Endometrial microvascular endothelial cells (primary cell): ENCODE results near the gene SYT11. TPM values are rescaled to one million over a fixed set of nuclear protein-coding genes. Genes with fewer than 3 reads are reported as not detected.
"Not testable (repeated sequence)": the region's sequence is repeated elsewhere in the genome, so short reads cannot be mapped to it uniquely, and the experiment has no call there.

Experiments used
- in situ Hi-C: cut with HindIII; loops from 2 replicates; pipeline ENCODE4 v1.10.0; 2017; ENCODE audit warnings: low sequenced_read_pairs, low pct_unique_long_range_greater_than_20kb; ENCODE audit errors: inconsistent ontology term
- total RNA-seq: library from RNA; depleted of rRNA; stranded (reverse); fragments of >200 nt; gene quantifications from one replicate; pipeline ENCODE4 v1.2.3, GENCODE V29; 2015; ENCODE audit errors: inconsistent ontology term

SYT11 gene, protein sequence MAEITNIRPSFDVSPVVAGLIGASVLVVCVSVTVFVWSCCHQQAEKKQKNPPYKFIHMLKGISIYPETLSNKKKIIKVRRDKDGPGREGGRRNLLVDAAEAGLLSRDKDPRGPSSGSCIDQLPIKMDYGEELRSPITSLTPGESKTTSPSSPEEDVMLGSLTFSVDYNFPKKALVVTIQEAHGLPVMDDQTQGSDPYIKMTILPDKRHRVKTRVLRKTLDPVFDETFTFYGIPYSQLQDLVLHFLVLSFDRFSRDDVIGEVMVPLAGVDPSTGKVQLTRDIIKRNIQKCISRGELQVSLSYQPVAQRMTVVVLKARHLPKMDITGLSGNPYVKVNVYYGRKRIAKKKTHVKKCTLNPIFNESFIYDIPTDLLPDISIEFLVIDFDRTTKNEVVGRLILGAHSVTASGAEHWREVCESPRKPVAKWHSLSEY
- 29.7 TPM for total RNA-seq

DNA sequence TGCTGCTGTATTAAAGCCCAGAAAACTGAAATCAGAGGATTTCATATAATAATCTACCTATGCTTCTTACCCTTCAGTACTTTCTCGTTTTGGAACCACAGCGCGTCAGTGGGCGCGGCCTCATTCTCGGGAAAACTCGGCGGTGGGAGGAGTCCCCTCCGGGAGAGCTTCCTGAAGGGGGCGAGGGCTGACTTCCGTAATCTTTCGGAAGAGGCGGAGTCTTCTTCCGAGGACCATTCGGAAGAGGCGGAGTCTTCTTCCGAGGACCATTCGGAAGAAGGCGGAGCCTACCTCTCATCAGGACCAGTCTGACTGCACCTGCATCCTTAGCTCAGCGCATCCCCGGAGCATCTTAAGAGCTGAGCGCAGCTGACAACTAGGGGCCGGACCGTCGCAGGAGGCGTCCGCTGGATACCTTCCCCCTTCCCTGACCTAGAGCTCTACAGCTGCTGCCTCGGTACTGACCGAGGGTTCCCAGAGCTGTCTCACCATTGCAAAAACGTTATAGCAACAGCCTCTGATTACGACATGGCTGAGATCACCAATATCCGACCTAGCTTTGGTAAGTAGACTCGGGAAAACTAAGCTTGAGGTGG is at the start of gene SYT11:
TSS of gene SYT11 (plus strand) at position 334 of the 596 bp plus-strand sequence. CDS start at position 529, 195 bp downstream.
- in situ Hi-C loops: no loop called here

DNA sequence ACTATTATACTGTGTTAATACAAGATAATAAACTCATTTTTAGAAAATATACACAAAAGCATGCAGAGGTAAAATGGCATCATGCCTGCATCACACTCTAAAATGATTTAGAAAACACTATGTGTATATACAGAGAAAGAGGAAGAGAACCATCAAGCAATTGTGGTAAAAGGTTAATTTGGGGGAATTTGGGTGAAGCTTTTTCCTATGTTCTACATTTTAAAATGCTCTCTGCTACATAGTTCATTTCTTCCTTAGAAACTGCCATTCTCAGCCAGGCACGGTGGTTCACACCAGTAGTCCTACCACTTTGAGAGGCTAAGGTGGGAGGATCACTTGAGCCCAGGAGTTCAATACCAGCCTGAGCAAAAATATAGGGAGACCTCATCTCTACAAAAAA is 46.5 kb upstream of the SYT11 start:
- in situ Hi-C loops: no loop called here

DNA sequence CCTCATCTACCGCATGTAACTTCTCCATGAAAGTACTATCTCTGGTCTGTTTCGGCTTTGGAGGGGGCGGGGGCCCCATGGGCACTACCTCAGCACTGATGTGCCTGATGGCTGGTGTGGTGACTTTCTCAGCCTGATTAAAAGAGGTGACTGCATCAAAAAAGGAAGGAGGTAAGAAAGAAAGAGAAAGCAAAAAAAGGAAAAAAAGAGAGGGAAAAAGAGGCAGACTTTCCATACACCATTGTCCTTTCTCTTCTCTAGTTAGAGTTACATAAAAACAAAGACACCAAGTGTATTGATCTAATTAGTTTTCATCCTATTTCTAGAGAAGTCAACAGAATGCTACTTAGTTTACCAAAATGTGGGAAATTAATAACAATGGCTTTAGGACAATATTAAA is 45.7 kb upstream of the SYT11 start:
- in situ Hi-C loops: no loop called here

DNA sequence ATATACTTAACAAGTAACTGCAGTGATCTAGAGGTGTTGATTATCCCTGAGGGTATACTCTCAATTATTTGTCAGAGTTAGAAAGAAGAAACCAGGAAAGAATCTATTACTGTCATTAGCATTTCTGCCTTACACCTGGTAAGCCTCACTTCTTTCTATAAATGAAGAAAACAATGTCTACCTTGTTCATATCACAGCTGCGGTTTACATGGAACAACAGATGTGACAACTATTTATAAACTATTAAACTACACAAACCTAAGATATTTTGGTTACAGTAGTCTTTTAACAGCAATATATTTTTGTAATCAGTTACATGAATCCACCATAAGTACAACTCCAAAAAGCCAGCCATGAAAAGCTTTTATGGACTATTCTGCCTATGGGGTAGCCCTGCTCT is 43.0 kb upstream of the SYT11 start:
- in situ Hi-C loops: no loop called here

DNA sequence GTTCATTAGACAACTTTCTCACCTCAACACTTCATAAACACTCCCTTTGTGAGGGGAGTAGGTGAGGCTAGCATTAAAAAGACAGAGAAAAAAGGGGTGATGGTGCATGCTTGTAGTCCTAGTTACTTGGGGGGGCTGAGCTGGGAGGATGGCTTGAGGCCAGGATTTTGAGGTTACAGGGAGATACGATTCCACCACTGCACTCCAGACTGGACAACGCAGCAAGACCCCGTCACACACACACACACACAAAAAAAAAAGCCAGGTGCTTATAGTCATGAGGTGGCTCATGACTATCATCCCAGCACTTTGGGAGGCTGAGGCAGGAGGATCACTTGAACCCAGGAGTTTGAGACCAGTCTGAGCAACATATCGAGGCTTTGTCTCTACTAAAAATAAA is 31.9 kb upstream of the SYT11 start:
- in situ Hi-C loops: no loop called here

DNA sequence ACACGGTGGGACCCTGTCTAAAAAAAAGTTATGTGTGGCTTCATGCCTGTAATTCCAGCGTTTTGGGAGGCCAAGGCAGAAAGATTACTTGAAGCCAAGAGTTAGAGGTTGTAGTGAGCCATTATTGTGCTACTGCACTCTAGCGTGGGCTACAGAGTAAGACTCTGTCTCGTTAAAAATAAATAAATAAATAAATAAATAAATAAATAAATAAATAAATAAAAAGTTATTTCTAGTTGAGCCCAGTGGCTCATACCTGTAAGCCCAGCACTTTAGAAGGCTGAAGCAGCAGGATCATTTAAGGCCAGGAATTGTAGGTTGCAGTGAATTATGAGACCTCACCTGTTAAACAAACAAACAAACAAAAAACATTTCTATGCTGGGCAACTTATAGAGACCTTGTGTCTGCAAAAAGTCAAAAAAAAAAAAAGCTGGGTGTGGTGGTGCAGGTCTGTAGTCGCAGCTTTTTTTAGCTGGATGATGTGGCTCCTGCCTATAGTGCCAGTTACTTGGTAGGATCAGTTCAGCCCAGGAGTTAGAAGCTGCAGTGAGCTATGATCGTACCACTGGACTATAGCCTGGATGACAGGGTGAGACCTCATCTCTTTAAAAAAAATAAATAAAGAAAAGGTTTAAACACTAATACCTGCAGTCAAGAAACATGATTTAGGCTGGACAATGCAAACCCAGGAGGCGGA is 27.9 kb upstream of the SYT11 start:
- in situ Hi-C loops: no loop called here

DNA sequence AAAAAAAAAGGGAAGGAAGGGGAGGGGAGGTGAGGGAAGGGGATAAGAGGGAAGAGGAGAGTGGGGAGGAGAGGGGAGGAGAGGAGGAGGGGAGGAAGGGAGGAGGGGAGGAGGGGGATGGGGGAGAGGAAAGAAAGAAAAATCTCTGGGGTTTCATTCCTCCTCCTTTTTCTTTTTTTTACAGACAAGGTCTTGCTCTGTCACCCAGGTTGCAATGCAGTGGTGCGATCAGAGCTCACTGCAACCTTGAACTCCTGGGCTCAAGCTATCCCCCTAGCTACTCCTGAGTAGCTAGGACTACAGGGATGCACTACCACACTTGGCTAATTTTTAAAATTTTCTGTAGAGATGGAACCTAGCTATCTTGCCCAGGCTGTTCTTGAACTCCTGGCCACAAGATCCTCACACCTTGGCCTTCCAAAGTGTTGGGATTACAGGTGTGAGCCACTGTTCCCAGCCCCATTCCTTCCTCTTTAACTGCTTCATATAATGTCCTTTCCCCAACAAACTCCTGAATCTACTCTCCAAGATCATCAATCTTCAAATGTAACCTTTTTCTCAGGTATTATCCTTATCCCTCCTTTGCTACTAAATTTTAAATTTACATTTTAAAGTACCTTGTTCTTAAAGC is 25.6 kb upstream of the SYT11 start:
- in situ Hi-C loops: no loop called here

DNA sequence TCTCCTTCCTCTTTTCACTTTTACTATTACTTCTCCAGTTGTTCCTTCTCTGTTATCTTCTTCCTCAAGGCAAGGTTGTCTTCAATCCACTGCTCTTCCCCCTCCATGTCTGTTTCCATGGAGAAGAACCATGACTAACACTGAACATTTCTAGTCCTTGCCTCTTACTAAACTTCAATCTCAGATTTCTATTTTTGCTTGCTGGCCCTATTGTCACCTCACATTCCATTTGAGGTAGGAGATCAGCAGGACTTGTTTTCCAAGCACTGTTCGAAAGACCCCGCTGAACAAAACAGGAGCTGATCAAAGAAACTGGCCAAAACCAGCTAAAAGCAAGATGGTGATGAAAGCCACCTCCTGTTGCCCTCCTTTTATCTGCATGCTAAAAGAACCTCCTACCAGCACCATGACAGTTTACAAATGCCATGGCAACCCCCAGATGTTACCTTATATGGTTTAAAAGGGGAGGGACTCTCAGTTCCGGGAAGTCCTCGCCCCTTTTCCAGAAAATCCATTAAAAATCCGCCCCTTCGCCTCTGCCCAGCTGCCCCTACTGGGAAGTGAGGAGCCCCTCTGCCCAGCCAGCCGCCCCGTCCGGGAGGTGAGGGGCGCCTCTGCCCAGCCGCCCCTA is 25.0 kb upstream of the SYT11 start:
- in situ Hi-C loops: no loop called here

DNA sequence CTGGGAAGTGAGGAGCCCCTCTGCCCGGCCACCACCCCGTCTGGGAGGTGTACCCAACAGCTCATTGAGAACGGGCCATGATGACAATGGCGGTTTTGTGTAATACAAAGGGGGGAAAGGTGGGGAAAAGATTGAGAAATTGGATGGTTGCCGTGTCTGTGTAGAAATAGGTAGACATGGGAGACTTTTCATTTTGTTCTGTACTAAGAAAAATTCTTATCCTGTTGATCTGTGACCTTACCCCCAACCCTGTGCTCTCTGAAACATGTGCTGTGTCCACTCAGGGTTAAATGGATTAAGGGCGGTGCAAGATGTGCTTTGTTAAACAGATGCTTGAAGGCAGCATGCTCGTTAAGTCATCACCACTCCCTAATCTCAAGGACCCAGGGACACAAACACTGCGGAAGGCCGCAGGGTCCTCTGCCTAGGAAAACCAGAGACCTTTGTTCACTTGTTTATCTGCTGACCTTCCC is 24.4 kb upstream of the SYT11 start:
- in situ Hi-C loops: not testable (repeated sequence)

DNA sequence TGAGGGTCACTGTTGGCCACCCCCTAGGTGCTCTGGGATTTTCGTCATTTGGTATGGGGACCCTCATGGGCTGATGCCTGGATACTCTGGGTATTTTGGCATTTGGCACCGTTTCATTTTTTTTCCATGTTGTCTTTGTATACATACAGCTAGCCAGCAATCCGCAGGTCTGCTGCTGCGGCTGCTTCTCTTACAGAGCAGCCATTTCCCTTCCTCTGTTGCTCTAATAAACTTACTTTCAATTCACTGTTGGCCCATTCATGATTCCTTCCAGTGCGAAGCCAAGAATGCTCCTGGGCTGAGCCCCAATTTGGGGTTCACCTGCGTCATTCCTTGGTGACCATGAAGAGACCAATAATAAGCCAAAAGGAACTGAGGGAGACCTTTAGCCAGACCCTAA is 23.8 kb upstream of the SYT11 start:
- in situ Hi-C loops: no loop called here

DNA sequence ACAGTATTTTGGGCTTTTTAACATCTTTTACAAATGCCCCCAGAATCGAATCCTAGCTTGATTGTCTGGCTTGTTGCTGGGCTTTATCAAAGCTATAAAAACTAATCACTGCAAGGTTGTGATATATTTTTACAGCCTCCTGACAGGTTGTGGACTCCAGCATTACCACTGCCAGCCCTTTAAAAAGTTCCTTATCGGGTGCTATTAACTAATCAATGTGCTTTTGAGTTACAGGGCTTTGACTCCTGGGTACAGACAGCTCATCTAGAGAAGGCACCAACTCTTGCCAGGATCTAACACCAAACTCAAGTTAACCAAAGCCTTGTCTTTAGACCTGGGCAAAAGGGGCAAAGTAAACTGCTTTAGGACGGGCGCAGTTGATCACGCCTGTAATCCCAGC is 19.0 kb upstream of the SYT11 start:
- in situ Hi-C loops: no loop called here

DNA sequence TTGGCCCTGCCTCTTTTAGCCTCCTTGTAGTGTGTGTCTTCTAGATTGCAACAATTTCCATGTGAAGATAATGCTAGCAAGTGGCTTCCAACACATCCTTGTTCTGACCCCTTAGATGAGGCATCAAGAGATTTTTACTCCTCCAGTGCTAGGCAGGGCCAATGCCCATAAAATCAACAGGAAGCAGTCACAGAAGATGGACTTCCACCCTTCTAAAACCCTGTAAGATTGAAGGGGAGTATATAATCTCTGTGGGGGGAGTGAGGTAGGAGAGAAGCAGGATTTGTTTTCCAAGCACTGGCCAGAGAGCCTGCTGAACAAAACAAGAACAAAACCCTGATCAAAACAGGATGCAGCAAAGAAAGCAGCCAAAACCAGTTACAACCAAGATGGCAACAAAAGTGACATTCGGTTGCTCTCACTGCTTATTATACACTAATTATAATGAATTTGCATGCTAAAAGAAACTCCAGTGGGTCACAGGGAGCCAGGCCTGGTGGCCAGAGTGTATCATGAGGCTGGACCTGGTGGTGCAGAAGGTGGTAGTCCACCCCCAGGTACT is 14.4 kb upstream of the SYT11 start:
- in situ Hi-C loops: no loop called here

DNA sequence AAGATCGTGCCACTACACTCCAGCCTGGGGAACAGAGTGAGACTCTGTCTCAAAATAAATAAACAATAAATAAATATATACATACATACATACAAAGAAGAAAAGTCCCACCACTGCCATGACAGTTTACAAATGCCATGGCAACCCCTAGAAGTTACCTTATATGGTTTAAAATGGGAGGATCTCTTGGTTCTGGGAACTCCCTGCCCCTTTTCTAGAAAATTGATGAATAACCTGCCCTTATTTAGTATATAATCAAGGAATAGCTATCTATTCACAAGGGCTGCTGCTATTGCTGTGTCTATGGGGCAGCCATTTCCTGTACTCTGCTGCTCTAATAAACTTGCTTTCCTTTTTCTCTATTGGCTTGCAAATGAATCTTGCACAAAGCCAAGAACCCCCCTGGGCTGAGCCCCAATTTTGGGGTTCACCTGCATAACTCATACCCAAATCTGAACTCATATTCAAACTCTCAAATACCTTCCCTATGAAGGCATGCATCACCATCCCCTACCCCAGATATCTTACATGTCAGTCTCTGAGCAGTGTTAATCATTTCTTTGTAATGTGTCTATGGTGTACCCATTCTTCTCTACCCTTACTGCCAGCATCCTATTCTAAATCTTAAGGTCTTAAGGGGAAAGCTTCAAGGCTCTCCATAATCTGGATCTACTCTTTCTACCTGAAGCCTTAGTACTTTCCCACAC is 11.4 kb upstream of the SYT11 start:
- in situ Hi-C loops: no loop called here

DNA sequence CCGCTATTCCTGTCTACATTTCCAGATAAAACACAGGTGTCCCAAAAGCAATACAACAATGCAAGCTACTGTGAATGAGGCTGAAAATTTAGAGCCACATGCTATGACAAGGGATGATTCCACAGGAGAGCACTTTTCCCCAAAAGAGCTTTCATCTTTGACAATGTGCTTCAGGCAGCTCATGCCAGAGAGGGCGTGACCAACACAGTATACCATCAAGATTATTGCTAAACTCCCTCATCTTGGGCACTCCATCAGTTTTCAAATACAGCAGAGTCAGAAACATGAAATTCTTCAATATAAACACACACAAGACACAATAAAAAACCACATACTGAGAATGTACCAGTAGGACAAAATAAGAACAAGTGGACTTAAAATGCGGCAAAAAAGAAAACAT is 9.0 kb upstream of the SYT11 start:
- in situ Hi-C loops: no loop called here

DNA sequence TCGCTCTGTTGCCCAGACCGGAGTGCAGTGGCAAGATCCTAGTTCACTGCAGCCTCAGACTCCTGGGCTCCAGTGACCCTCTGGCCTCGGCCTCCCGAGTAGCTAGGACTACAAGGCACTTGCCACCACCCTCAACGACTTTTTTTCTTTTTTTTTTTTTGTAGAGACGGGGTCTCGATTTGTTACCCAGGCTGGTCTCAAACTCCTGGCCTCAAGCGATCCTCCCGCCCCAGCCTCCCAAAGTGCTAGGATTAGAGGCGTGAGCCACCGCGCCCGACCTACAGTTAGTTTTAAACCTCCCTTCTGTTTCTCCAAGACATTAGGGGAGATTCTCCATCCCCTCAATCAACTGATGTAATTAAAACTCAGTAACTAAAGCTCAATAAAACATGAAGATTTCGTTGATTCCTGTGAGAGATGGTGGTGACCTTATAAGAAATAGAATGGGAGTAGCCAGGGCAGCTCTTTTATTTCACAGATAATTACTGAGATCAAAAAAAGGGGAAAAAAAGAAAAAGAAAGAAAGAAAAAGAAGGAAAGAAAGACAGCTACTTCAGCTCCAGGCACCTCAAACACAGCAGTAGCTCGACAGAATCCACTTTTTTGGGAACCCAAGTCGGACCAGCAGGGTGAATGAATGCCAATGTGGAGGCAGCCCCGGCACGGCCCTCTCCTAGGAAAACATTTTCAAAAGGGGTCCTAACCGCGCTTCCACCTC is 3.0 kb upstream of the SYT11 start:
- in situ Hi-C loops: no loop called here

DNA sequence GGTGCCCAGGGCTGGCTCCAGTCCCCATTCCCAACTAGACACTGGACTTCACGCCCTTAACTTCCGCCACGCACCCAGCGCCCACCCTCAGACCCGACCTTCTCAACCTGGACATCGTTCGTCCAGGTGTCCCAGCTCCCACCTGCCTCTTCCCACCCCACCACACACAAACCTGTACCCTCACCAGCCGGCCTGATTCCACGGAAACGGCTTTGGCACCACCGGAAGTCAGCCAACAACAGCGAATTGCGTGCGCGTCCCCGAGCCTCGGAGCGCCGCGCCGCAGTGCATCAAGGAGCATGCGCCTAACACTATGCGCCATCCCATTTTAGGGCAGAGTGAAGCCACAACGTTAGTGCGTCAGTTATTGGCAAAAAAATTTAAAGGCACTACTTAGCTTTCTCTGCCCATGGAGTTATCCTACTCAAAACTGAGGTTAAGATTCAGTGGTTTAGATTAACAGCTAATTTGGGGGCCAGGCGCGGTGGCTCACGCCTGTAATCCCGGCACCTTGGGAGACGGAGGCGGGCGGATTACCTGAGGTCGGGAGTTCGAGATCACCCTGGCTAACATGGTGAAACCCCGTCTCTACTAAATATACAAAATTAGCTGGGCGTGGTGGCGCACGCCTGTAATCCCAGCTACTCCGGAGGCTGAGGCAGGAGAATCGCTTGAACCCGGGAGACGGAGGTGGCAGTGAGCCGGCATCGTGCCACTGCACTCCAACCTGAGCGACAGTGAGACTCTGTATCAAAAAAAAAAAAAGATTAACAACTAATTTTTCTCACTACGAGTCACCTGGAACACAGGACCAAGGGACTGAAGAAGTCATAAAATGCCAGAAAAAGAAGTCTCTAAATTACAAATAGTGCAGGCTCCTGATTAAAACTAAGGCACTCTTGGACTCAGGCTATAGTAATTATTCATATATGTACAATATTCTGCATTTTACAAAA is 2.1 kb upstream of the SYT11 start, which contains the start of gene GON4L:
TSS of gene GON4L (minus strand) at position 240 of the 956 bp plus-strand sequence. CDS start 3,434 bp downstream, outside the sequence.
- in situ Hi-C loops: no loop called here
